Measurements from ENCODE around the gene HMMR.
"Not testable (repeated sequence)": the region's sequence is repeated elsewhere in the genome, so short reads cannot be mapped to it uniquely, and the experiment has no call there.

HMMR gene

DNA sequence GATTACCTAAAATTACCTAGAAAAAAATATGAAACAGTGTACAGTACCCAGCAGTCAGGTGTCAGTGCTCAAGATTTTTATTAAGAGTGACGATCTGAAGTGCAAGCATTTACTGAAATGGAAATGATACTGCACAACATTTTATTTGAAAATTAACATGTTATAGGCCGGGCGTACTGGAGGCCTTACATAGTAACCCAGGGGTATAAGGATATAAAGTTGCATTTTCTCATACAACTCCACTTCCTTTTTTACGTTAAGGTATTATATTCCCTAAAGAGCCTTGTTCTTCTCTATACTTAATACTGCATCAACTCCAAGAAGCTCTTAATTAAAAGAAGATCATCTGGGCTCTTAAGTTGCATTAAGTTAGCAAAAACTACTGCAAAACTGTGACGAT is 48.3 kb downstream of the HMMR start:
- DNase-seq (ENCODE audit: low spot score), result no peak

DNA sequence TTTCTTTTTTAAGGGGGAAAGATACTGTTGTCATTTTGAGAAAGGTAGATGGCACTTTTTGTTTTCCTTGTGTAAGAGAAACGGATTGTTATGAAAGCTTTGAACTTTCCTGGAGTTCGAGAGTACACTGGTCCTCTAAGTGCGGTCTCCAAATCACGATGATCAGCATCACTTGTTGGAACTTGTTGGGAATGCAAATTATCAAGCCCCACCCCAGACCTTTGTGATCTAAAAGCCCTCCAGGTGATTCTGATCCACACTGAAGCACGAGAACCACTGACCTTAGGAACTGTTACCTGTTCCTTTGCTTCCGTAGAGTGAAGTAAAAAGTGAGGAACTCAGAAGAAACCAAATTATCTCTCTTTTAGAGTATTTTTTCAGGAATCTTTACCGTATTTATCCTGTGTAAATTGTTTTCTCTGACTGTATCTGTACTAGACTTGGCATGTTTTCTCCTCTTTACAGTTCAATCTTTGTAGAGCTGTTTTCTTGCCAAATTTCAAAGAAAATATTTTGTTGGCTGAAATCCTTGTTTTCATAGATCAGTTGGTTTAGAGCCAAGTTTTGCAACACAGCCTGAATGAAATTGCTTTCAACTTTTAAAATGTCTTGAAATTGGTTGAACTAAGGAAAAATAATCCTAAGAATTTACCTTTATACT is 49.0 kb downstream of the HMMR start:
- DNase-seq (ENCODE audit: low spot score), result peak; percentile 45

DNA sequence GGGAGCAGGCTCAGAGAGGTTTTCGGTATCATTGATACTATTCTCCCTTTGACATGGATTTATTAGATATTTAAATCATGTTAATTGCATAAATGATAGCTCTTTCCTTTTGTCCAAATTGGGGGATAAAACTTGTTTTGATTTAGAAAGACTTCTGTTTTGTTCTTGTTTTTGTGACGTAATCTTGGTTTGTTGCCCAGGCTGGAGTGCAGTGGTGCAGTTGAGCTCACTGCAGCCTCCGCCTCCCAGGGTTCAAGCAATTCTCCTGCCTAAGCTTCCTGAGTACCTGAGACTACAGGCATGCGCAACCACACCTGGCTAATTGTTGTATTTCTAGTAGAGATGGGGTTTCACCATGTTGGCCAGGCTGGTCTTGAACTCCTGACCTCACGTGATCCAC is 52.1 kb downstream of the HMMR start:
- DNase-seq (ENCODE audit: low spot score), result no peak

DNA sequence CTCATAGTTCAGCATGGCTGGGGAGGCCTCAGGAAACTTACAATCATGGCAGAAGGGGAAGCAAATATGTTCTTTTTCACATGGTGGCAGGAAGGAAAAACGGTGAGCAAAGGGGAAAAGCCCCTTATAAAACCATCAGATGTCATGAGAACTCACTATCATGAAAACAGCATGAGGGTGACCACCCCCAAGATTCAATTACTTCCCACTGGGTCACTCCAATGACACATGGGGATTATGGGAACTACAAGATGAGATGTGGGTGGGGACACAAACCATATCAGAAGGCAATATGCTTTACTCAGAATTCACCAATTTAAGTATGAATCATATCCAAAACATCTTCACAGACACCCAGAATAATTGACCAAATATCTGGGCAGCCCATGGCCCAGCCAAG is 64.7 kb downstream of the HMMR start:
- no peak for DNase-seq (ENCODE audit: low spot score)

DNA sequence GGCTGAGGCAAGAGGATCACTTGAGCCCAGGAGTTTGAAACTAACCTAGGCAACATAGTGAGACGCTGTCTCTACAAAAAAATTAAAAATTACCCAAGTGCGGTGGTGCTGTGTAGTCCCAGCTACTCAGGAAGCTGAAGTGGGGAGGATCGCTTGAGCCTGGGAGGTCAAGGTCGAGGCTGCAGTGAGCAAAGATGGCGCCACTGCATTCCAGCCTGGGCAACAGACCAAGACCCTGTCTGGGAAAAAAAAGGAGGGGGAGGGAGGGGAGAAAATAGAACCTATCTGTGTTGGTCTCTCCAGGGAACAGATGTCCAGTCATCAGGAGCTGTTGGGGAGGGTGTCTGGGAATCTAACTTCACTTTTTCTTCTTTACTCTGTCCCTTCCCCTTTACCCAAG is 69.3 kb downstream of the HMMR start:
- no peak for DNase-seq (ENCODE audit: low spot score)

DNA sequence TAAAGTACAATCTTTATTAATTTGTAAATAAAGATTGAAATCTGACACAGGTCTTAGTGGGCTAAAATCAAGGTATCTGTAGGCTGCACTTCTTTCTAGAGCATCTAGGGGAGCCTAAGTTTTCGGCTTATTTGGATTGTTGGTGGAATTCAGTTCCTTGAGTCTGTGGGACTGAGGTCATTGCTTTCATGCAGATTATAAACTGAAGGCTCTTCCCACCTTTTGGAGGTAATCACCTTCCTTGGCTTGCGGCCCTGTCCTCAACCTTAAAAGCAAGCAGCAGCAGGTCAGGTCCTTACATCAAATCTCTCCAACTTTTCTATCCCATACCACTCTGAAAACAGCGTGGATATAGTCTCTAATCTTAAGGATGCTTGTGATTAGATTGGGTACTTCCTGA is 70.8 kb downstream of the HMMR start:
- no peak for DNase-seq (ENCODE audit: low spot score)

DNA sequence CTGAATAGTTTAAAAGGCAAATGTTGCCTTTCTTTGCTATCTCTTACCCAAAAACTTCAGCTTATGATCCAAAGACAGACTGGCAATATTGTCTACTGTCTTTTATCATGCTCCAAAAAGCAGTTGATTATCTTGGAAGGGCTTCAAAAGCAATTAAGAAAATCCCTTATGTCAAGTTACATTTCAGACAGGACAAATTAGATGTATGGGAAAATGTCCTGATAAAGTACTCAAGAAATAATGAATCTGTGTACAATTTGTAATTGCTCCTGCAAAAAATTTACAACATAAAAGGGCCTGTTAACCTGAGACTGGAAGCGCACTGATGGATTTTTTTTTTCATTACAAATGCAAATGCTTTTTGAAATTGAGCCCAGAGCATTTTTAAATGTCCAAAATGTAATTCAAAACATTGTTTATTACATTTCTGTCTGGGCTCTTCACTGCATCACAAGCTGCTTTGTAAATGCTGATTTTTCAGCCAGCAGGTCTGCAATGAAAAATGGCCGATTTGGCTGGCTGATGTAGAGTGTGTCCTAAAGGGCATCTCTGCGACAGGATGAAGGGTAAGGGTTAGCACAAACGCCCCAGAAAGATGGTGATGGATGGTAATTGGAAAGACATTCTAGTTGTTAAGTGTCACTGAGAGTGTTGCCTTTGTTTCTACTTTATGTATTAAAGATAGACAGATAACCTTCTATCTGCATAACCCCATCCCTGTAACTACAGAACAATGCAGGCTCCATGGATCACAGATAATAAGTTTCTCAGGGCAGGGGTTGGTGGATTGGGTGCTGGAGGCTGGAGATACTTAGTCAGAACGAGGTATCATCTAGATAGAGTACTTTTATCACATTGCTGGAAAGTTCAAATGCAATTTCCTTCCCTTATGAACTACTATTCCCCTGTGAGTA is 72.0 kb downstream of the HMMR start:
- no peak for DNase-seq (ENCODE audit: low spot score)

DNA sequence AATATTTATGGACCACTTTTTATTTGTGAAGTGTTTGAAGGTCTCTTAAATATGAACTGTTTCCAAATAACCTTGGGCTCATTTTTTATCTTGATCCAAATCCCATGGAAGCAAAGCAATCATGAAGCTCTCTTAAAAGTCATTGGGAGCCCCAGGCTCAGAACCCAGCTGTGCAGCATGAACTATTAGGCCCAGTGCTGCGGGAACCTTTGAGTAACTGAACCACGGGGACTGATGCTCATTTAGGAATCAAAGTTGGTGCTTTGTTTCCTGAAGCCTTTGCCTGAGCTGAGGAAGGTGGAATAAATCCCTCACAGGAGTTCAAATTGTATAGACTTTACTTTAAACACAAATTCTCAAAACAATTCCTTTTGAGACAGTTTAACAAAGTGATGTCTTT is 72.8 kb downstream of the HMMR start:
- DNase-seq (ENCODE audit: low spot score), result no peak

DNA sequence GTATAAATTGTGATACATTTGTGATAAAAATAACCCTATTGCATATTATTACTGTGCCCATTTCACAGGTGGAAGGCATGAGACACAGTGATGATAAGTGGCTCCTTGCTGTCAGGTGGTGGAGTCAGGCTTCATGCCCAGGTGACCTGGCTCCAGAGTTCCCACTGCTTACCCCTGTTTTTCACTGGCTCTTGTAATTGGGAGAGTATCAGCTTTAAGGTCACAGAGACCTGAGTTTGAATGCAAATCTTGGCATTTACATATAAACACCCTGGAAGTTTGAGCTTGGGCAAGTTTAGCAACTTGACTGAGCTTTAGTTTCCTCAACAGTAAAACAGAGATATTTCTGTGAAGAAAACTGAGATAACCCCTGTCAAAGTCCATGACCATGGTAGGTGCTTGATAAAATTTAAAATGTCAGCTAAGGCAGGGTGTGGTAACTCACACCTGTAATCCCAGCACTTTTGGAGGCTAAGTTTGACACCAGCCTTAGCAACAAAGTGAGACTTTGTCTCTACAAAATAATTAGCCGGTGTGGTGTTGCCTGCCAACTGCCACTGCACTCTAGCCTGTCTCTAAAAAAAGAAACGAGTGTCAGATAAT is 74.2 kb downstream of the HMMR start:
- DNase-seq (ENCODE audit: low spot score), result no peak

DNA sequence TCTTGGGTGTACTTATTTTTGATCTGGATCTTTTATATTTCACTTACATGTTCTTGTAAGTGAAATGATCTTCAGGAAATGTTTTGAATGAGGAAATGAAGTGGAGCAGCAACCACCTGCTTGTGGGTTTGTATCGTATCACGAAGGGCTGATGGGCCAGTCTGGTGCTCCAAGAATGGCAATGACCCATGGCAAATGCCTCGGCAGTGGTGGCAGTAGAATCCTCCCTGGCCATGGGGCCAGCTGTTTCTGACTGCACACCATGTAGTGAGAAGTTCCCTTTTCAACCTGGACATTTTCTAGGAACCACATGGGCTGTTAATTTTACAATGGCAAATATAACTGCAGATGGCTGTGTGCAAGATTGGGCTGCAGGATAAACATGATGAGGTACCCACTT is 74.9 kb downstream of the HMMR start:
- DNase-seq (ENCODE audit: low spot score), result no peak

DNA sequence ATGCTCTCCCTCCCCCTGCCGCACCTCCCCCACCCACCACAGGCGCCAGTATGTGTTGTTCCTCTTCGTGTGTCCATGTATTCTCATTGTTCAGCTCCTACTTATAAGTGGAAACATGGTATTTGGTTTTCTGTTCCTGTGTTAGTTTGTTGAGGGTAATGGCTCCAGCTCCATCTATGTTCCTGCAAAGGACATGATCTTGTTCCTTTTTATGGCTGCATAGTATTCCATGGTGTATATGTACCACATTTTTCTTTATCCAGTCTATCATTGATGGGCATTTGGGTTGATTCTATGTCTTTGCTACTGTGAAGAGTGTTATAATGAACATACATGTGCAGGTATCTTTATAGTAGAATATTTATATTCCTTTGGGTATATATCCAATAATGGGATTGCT is 76.0 kb downstream of the HMMR start:
- DNase-seq (ENCODE audit: low spot score), result not testable (repeated sequence)

DNA sequence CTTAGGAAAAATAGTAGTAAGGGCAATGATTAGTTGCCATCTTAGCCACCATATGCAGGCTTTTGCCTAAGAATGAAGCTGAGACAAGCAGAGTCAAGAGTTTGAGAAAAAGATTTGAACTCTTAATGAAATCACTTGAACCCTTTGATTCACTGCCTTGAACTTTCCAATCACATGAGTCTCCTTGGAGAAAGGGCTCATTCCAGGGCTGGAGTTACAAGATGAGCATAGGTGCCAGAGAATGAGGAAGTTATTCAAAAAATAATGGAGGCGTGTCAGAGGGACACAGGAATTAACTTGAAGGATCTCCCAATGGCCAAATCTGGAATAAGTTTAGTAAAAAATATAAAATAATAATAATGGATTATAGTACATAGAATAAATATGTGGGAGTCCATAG is 80.3 kb downstream of the HMMR start:
- no peak for DNase-seq (ENCODE audit: low spot score)
